HG03442 (cell line): ENCODE measurements around the gene PDZRN3.
"Not testable (repeated sequence)": the region's sequence is repeated elsewhere in the genome, so short reads cannot be mapped to it uniquely, and the experiment has no call there.

ENCODE experiments used
- ATAC-seq: cut with Tn5 transposase; IDR thresholded peaks from one replicate; pipeline ENCODE4 v1.9.1; 2021; ENCODE audit warnings: mild to moderate bottlenecking, moderate library complexity; ENCODE audit not compliant: unreplicated experiment

Gene PDZRN3

GRCh38 chr3:73592154-73593144, 32.3 kb downstream of the PDZRN3 start:
- no peak for ATAC-seq

GRCh38 chr3:73591286-73591800, 33.4 kb downstream of the PDZRN3 start:
- ATAC-seq, result no peak

GRCh38 chr3:73586628-73587027, 38.1 kb downstream of the PDZRN3 start:
- ATAC-seq, result no peak

GRCh38 chr3:73586190-73586589, 38.6 kb downstream of the PDZRN3 start:
- no peak for ATAC-seq

- no peak for ATAC-seq
Observed at GRCh38 chr3:73584873-73585272, 39.9 kb downstream of the PDZRN3 start.

GRCh38 chr3:73582535-73582934, 42.2 kb downstream of the PDZRN3 start:
- no peak for ATAC-seq

- no peak for ATAC-seq
Observed at GRCh38 chr3:73581134-73581846, 43.5 kb downstream of the PDZRN3 start.

- ATAC-seq, result no peak
Observed at GRCh38 chr3:73580343-73580742, 44.4 kb downstream of the PDZRN3 start.

GRCh38 chr3:73577704-73578103, 47.0 kb downstream of the PDZRN3 start:
- ATAC-seq, result no peak

GRCh38 chr3:73576999-73577461, 47.7 kb downstream of the PDZRN3 start:
- no peak for ATAC-seq

- ATAC-seq, result no peak
Observed at GRCh38 chr3:73575953-73576352, 48.8 kb downstream of the PDZRN3 start.

- no peak for ATAC-seq
Observed at GRCh38 chr3:73575519-73575918, 49.2 kb downstream of the PDZRN3 start.

- no peak for ATAC-seq
Observed at GRCh38 chr3:73573204-73573603, 51.5 kb downstream of the PDZRN3 start.

- ATAC-seq, result no peak
Observed at GRCh38 chr3:73572368-73572767, 52.4 kb downstream of the PDZRN3 start.

- ATAC-seq, result no peak
Observed at GRCh38 chr3:73571238-73571794, 53.4 kb downstream of the PDZRN3 start.

GRCh38 chr3:73569246-73569760, 55.4 kb downstream of the PDZRN3 start:
- ATAC-seq, result no peak

GRCh38 chr3:73568371-73568862, 56.3 kb downstream of the PDZRN3 start:
- no peak for ATAC-seq

GRCh38 chr3:73565374-73565773, 59.4 kb downstream of the PDZRN3 start:
- not testable (repeated sequence) for ATAC-seq

- no peak for ATAC-seq
Observed at GRCh38 chr3:73563896-73564582, 60.7 kb downstream of the PDZRN3 start.

- ATAC-seq, result no peak
Observed at GRCh38 chr3:73561494-73561893, 63.2 kb downstream of the PDZRN3 start.
